HG03139 (cell line): Measurements from ENCODE around the gene GRN.
"Not testable (repeated sequence)": the region's sequence is repeated elsewhere in the genome, so short reads cannot be mapped to it uniquely, and the experiment has no call there.

ENCODE experiments used
- ATAC-seq: cut with Tn5 transposase; IDR thresholded peaks from one replicate; pipeline ENCODE4 v1.9.1; 2021; ENCODE audit not compliant: unreplicated experiment

Gene GRN

DNA sequence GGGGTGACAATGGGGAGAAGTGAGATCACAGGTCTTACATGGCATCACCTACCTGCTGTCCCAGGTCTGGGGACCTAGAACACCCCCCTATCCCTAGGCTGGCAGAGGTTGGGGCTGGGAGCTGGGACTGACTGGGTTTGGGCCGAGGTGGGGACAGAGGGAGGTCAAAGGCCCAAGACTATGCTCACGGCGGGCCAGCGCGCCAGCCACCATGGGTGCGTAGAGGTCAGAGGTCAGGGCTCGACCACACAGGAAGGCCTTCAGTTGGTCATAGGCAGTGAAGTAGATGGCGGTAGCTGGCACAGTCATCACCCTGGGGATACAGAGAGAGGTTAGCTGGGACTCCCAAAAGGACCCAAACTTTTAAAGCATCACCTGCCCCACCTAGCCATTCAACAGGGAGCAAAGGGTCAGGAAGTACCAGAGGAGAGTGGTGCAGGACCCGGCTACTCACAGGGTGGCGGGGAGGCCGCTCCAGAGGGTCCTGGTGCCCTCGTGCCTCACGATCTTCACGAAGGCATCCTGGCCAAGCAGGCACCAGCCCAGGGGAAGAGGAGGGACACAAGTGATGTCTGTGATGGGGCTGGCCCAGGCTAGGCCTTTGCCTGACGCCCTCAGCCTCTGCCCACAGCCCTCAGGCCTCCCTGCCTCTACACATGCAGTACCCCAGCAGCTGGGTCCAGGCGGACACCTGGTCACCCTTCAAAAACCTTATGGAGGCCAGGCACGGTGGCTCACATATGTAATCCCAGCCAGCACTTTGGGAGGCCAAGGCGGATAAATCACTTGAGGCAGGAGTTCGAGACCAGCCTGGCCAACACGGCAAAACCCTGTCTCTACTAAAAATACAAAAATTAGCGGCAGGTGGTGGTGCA is 23.6 kb upstream of the GRN start:
- ATAC-seq, result no peak

DNA sequence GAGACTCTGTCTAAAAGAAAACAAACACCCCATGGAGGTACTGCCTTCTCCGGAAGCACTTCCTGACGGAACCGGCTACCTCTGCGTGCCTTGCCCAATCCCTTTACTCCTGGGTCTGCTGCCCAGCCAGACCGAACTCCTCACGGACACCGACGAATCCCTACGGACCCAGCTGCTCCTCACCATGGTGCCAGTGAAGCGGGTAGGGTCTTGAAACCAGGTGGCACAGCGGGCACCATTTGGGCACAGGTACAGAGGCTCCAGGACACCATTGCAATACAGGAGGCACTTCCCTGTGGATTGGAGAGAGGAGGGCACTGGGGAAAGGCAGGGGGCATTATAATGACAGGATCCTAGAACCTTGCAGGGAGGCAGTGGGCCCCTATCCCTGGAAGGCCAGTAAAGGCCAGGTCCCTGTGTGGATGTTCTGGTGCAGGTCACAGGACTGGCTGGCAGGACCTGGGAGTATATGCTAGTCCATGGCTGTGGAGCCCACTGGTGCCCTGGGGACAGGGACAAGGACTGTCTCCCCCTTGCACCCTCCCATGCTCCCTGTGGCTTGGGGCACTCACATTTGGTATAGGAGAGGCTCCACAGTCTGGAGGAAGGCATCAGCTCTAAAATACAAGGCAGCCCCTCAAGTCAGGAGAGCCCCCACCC is 22.7 kb upstream of the GRN start:
- no peak for ATAC-seq

DNA sequence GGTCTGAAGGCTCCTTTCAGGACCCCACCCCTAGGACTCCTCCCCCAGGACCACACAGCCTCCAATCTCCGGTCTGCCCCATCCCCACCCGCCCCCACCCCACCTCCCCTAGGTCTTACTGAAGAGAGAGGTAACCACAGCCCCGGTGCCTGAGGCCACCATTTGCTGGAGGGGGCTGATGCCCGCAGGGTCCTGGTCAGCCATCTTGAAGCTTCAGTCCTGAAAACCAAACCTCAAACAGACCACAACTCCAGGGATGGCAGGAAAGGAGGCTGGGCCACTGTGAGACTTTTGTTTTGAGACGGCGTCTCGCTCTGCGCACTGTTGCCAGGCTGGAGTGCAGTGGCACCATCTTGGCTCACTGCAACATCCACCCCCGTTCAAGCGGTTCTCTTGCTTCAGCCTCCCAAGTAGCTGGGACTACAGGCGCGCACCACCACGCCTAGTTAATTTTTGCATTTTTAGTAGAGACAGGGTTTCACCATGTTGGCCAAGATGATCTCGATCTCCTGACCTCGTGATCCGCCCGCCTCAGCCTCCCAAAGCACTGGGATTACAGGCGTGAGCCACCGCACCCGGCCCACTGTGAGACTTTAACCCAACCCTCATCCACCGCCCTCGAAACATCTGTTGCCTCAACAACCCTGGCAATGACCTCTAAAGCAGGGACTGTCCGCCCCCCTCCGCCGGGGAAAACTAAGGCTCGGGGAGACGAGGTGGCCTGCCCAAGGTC is 21.6 kb upstream of the GRN start:
- no peak for ATAC-seq

DNA sequence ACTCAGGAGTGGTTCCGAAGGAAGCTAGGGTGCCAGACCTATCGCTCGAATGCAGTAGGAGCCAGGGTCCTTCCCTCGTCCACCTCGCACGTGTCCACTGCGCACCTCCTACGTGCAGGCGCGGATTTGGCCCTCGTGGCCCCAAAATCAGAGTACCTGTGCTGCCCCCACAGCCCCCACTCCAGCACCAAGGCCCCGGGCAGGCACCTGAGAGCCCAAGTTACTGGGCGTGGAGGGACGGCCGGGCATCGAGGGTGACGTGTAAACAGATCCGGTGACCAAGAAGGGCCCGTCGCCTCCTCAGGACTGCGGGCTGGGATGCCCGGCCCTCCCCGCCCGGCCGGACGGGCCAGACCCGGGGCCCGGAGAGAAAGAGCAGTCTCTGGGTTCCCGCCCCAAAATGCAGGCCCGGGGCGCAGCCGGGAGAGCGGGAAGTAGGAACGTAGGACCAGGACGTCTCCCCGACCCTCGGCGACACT is 21.0 kb upstream of the GRN start:
- ATAC-seq, result no peak

DNA sequence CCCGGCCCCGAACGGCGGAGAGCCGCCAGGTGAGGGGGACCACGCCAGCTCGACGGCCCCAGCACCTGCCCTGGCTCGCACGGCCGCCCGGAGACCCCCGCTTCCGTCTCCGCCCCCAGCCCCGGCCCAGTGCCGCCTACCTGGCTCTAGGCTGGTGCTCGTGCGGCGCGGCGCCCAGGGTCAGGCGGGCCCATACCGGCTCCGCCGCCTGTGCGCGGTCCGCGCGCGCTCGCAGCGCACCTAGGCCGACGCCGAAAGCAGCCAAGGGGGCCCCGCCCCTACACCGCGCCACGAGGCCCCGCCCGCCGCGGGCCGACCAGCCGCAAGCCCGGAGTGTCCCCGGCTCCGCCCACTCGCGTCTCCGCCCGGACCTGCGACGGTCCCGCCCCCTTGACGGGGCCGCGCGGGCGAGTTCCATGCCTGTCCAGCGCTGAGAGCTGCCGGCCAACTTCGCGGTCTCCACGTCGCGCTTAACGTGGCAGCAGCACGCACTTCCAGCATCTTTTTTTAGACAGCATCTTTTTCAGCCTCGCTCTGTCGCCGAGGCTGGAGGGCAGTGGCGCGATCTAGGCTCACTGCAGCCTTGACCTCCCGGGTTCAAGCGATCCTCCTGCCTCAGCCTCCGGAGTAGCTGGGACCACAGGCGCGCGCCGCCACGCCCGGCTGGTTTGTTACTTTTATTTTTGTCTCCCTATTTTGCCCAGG is 20.4 kb upstream of the GRN start, which contains the start of gene SLC25A39:
Gene SLC25A39, minus strand, starts transcription at position 253 of the 705 bp plus-strand sequence. CDS start 1,261 bp downstream, outside the sequence.
- ATAC-seq, result peak; percentile 56

DNA sequence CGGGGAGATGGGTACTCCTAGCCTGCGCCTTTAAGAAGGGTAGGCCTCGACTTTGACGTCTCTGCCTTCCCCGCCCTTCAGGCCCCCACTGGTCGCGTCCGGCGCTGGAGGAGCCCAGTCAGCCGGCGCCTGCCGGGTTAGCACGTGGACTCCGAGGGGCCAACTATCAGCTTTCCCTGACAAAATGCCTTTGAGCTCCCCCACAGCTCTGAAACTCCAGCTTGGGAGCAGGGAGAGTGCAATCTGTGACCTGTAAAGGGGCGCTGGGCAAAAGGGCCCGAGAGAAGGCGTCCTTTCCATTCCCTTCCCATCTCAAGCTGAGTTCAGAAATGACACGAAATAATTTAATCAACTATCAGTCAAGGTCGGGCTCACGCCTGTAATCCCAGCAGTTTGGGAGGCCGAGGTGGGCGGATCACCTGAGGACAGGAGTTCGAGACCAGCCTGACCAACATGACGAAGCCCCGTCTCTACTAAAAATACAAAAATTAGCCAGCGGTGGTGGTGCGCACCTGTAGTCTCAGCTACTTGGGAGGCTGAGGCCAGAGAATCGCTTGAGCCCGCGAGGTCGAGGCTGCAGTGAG is 18.1 kb upstream of the GRN start:
- peak; percentile 37 for ATAC-seq

DNA sequence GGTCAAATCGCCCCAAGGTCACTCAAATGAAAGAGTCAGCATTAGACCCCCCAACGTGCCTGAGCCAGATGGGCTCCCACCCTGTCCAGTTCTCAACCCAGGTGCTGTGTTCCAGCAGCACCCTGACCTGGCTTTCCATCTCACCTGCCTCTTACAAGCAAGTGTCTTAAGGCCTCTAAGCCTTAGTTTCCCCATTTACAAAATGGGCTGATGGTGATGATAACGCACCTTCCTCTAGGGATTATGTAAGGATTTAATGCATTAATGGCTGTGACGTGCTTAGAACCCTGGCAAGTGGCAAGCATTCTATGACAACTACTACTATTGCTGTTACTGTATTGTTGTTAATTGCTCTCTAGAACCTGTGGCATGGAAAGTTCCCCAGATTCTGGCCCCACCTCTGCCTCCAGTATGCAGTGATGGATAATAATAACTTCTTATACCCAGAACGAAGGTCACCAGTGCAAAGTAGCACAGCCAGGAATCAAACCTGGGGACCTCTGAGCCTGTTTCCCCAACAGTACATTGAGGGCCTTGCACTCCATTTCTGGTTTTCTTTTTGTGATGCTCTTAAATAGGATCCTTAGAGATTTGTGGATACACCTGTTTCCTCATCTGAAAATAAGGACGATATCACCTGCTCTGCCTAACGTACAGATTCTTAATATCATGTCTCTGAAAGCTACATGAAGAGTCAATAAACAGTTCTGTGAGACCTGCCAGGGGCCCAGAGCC is 17.2 kb upstream of the GRN start:
- no peak for ATAC-seq

DNA sequence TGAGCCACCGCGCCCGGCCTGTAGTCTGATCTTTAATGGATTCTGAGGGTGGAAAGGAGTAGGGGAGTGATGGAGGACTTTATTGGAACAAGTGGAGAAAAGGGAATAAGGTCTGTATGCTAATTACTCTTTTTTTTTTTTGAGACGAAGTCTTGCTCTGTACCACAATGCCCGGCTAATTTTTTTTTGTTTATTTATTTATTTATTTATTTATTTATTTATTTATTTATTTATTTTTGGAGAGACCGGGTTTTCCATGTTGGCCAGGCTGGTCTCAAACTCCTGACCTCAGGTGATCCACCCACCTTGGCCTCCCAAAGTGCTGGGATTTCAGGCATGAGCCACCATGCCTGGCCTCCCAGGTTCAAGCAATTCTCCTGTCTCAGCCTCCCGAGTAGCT is 15.6 kb upstream of the GRN start:
- not testable (repeated sequence) for ATAC-seq

DNA sequence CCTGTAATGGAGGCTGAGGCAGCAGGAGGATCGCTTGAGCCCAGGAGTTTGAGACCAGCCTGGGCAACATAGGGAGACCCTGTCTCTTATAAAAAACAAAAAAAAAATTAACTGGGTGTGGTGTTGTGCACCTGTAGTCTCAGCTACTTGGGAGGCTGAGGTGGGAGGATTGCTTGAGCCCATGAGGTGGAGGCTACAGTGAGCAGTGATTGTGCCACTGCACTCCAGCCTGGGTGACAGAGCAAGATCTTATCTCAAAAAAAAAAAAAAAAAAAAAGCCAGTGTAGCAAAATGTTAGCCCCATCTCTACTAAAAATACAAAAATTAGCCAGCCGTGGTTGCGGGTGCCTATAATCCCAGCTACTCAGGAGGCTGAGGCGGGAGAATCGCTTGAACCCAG is 14.8 kb upstream of the GRN start:
- not testable (repeated sequence) for ATAC-seq

DNA sequence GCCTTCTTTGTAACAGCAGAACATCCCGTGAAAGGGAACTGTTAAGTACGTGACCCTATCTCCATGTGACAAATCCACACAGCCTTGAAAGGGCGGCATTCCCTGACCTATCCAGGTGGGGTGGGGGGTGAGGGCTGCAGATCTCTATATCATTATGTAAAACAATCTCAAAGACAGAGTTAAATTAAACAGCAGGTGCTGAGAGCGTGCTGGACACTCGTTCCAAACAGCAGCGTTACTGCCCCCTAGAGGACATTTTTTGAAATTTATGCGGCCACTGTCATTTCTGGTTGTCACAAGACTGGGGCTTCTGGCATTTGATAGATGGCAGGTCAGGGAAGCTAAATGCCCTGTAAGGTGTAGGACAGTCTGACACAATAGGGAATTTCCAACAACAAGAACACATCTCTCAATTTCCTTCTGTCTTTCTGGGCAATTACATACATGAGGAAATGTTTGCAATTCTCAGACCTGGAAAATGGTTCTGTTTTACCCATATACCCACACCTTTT is 13.8 kb upstream of the GRN start:
- ATAC-seq, result no peak

DNA sequence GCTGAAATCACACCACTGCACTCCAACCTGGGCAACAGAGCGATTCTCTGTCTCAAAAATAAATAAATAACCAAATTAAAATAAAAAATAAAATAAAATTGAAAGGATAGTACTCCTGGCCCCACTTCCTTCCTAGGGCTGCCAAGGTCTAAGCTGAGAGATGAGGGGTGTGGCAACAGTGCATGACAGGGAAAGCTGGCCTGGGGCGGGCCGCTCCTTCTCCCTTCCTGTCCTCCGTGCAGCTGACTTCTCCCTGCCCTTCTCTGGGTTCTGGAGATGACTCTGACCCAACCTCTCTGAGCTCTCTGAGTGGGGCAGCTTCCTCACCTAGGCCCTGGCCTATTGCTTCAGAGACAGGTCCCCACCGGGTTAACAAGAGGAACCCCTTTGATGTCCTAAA is 11.7 kb upstream of the GRN start:
- ATAC-seq, result no peak

DNA sequence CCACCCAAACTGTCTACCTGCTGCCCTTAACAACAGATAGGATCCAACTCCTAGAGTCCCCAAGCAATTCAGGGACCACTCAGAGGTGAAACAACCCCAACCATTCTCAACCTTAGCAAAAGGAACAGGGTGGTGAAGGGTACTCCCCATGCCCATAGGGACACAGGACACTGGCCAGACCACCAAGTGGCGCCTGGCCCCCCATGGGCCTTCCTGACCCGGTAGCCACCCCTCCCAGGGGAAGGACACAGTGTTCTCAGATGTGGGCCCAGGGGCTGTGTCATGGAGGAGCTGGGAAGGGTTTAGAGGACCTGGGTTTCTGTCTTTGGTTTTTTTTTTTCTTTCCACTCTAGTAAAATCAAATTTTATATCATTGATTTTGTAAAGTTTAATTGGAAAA is 10.8 kb upstream of the GRN start:
- no peak for ATAC-seq

DNA sequence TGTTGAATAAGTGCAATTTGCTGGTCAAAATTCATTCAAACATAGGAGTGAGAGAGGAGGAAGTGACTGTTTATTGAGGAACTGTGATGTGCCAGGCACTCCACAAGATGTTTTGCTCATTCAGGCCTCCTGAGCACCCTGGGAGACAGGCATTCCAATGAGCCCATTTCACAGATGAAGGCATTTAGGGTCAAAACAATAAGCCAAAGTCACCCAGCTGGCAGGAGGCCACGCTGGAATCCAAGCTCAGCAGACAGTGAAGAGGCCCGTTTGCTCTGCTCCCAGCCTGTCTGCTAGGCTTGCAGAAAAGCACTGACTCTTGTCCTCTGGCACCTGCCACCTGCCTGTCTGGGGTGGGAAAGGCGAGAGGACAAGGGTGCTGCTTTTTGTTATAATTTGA is 10.4 kb upstream of the GRN start:
- ATAC-seq, result no peak

DNA sequence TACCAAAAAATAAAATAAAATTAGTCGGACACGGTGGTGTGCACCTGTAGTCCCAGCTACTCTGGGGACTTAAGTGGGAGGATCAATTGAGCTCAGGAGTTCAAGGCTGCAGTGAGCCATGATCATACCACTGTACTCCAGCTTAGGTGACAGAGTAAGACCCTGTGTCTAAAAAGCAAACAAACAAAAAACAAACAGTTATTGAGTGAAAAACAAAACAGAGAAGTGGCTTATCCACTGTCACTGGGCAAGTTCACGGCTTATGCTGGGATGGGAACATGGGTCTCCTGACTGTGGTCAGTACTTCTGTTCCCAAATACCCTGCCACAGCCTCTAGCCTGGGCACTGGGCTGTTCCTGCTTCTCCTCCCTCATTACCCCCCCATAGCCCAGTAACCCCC is 9.5 kb upstream of the GRN start:
- no peak for ATAC-seq

DNA sequence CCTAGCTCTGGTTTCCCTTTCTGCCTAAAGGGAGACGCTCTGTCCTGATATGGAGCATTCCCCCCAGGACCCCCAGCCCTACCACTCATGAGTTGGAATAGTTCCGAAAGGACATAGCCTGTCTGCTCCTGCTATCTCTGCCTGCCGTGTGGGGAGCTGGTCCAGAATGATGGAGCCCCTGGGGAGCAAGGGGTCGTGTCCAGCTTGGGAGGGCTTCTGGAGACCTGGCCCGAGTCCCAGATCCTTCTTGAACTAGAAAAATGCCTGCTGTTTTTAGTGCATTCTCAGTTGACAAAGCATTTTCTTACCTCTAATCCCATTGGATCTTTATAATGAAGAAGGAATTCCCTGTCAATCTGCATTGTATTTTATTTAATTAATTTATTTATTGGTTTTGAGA is 9.1 kb upstream of the GRN start:
- no peak for ATAC-seq

DNA sequence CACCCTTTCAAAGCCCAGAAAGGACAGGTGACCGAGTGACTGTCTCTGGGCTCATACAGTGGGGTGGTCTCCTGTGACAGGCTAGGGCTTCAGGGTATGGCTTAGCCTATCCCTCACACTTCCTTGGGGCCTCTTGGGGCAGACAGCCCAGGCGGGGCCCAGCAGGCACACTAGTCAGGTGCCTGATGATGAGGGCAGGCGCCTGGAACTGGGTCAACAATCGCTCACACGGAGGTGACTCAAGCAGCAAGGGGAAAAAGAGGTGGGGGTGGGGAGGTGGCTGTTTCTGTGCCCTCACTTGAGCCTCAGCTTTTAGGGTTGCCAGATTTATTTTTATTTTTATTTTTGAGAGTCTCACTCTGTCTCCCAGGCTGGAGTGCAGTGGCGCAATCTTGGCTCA is 6.4 kb upstream of the GRN start:
- no peak for ATAC-seq

DNA sequence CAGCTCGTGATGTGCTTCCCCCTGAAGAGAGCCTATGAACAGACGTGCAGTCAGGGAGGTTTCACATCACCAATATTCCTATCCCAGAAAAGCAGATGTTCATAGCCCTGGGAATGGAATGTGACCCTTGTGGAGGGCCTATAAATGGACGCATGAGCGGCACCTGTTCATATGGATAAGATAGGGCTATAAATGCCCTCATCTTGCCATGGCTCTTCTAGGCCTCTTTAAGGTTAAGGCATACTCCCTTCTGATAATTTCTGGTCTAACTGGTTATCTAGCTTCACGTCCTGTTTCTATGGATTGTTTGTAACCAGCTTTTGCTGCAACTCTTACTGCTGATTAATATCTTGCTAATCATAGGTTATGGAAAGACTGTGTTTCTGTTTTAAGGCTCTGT is 4.5 kb upstream of the GRN start:
- ATAC-seq, result not testable (repeated sequence)

DNA sequence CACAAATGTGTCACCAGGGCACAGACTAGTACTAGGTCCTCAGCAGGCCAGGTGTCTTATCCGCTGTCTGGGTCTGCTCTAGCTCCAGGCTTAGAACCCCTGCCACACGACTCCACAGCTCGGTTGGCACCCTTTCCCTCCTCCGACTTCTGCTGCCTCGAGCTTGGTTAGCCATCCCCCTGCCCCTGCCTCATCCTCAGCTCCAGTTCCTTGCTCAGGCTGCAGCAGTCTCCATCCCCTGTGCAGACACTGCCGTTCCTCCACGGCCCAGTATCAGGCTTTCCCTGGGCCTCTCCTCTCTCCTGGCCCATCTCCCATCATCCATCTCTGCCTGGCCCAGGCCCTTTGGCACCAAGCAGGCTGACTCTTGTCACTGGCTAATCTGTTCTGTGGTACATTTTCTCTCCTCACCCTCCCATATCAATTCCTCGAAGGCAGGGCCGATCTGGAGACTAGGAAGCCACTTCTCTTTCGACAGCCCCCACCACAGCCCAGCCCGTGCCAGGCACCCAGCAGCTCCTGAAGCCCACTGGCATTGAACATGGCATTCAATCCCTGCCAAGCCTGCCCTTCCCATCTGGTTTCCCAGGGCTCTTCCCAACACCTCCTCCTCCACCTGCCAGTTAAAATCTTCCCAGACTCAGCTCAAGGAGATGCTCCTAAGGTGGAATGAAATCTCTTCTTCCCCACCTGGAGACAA is 1.4 kb upstream of the GRN start:
- no peak for ATAC-seq

DNA sequence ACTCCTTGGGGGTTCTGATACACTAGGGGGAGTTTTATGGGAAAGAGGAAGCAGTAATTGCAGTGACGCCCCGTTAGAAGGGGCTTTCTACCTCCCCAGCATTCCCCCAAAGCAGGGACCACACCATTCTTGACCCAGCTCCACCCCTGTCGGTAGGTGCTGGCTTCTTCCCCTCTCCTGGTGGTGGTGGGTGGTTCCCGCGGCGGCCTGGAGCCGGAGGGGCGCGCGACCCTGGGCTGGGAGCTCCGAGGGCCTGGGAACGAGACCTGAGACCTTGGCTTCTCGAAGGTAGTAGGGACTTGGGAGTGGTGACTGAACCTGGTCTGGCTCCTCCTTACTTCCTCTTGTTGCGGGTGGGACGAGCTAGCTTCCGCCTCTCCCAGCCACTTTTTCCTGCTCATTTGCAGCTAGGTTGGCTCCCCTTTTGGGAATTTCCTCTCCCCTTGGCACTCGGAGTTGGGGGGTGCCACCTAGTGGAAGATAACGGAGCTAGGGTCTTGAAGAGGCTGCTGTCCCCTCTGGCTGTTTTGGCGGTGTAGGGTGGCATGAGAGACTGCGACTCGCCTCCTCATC is 438 bp downstream of the GRN start:
- ATAC-seq, result peak; percentile 2
